Measurements from ENCODE around the gene USP48. TPM values are rescaled to one million over a fixed set of nuclear protein-coding genes. Genes with fewer than 3 reads are reported as not detected.
"Not testable (repeated sequence)": the region's sequence is repeated elsewhere in the genome, so short reads cannot be mapped to it uniquely, and the experiment has no call there.

Gene USP48
- total RNA-seq, 1 donor from 2014 or later = 41.8 TPM

GRCh38 chr1:21681426-21681825 is 101.5 kb downstream of the USP48 start:
- ATAC-seq (ENCODE audit: poor library complexity) (no peak), DNase-seq (no peak)
- intact Hi-C loops (cut with DNase I) = no loop called here

- intact Hi-C loops (cut with DNase I) = no loop called here
- ATAC-seq (ENCODE audit: poor library complexity) = no peak
- DNase-seq = no peak
These were observed 102.0 kb downstream of the USP48 start for GRCh38 chr1:21680918-21681317.

- intact Hi-C loops (cut with DNase I) = no loop called here
- DNase-seq (no peak), ATAC-seq (ENCODE audit: poor library complexity) (no peak)
These were observed 102.6 kb downstream of the USP48 start for GRCh38 chr1:21680381-21680780.

- intact Hi-C loops (cut with DNase I) = no loop called here
- DNase-seq (no peak), ATAC-seq (ENCODE audit: poor library complexity) (no peak)
These were observed 105.8 kb downstream of the USP48 start for GRCh38 chr1:21677168-21677567.

- intact Hi-C loops (cut with DNase I) = no loop called here
- DNase-seq = no peak
- ATAC-seq (ENCODE audit: poor library complexity) = no peak
These were observed 108.0 kb downstream of the USP48 start for GRCh38 chr1:21674957-21675356.

- intact Hi-C loops (cut with DNase I); DNase-seq; ATAC-seq (ENCODE audit: poor library complexity): not testable (repeated sequence)
These were observed 109.1 kb downstream of the USP48 start for GRCh38 chr1:21673853-21674252.

- DNase-seq (peak; percentile 89), ATAC-seq (ENCODE audit: poor library complexity) (peak; percentile 83)
- intact Hi-C loops (cut with DNase I) = no loop called here
These were observed 109.6 kb downstream of the USP48 start for GRCh38 chr1:21673277-21673780.

GRCh38 chr1:21672478-21673276 is 110.3 kb downstream of the USP48 start:
- intact Hi-C loops (cut with DNase I) = no loop called here
- ATAC-seq (ENCODE audit: poor library complexity) = no peak
- DNase-seq = no peak

- ATAC-seq (ENCODE audit: poor library complexity) (no peak), DNase-seq (no peak)
- intact Hi-C loops (cut with DNase I) = no loop called here
These were observed 111.0 kb downstream of the USP48 start for GRCh38 chr1:21671915-21672314.

GRCh38 chr1:21670956-21671902 is 111.7 kb downstream of the USP48 start:
- DNase-seq = no peak
- intact Hi-C loops (cut with DNase I) = no loop called here
- no peak for ATAC-seq (ENCODE audit: poor library complexity)

- ATAC-seq (ENCODE audit: poor library complexity) = no peak
- intact Hi-C loops (cut with DNase I) = no loop called here
- DNase-seq = no peak
These were observed 112.7 kb downstream of the USP48 start for GRCh38 chr1:21670059-21670881.

GRCh38 chr1:21669258-21670058 is 113.5 kb downstream of the USP48 start, which contains the start of gene RAP1GAP:
RAP1GAP (minus strand) TSS chr1:21669357; CDS start chr1:21620032, 49,325 bp downstream.
- intact Hi-C loops (cut with DNase I) = no loop called here
- peak; percentile 45 for DNase-seq
- peak; percentile 18 for ATAC-seq (ENCODE audit: poor library complexity)

- intact Hi-C loops (cut with DNase I) = no loop called here
- DNase-seq (no peak), ATAC-seq (ENCODE audit: poor library complexity) (no peak)
These were observed 114.0 kb downstream of the USP48 start for GRCh38 chr1:21668951-21669257.

GRCh38 chr1:21668232-21668950 is 114.6 kb downstream of the USP48 start:
- no peak for ATAC-seq (ENCODE audit: poor library complexity)
- intact Hi-C loops (cut with DNase I) = no loop called here
- no peak for DNase-seq

GRCh38 chr1:21667348-21668231 is 115.4 kb downstream of the USP48 start:
- no peak for ATAC-seq (ENCODE audit: poor library complexity)
- intact Hi-C loops (cut with DNase I) = no loop called here
- DNase-seq = no peak

GRCh38 chr1:21666576-21667320 is 116.2 kb downstream of the USP48 start:
- intact Hi-C loops (cut with DNase I) = no loop called here
- DNase-seq (no peak), ATAC-seq (ENCODE audit: poor library complexity) (no peak)

Measured in Right ventricle myocardium superior (tissue), 1 donor.